Heart left ventricle (tissue), 16 donors: Measurements from ENCODE around the gene ZNF343. TPM values are rescaled to one million over a fixed set of nuclear protein-coding genes. Genes with fewer than 3 reads are reported as not detected.

Experiments
- ATAC-seq, 4 donors: fragments of 200-7000 bp; cut with Tn5 transposase; one replicate each; pipeline ENCODE4 v1.9.1; 2020 to 2022; ENCODE audit warnings: moderate library complexity in 4 of 4, mild to moderate bottlenecking in 3 of 4, moderate number of reproducible peaks in 1 of 4
- DNase-seq, 5 donors: peaks; one replicate each; pipeline ENCODE4 v3.0.0-alpha.2; 2020
- H3K27ac ChIP-seq, 12 donors: fragments of 200-600 bp; sonication (generic) in 4 of 12; one replicate each; pipeline versions ENCODE4 v1.5.0 to v1.8.0; 2016 to 2022; ENCODE audit warnings: mild to moderate bottlenecking in 2 of 12
- H3K27me3 ChIP-seq, 9 donors: fragments of 200-600 bp; sonication (generic) in 2 of 9; one replicate each; pipeline versions ENCODE4 v1.5.1 to v1.8.0; 2016 to 2022; ENCODE audit warnings: mild to moderate bottlenecking in 3 of 9
- H3K36me3 ChIP-seq, 9 donors: fragments of 200-600 bp; sonication (generic) in 2 of 9; one replicate each; pipeline versions ENCODE4 v1.5.0 to v1.8.0; 2018 to 2022; ENCODE audit warnings: mild to moderate bottlenecking in 2 of 9
- H3K4me1 ChIP-seq, 12 donors: fragments of 200-600 bp; sonication (generic) in 4 of 12; one replicate each; pipeline versions ENCODE4 v1.5.0 to v1.8.0; 2016 to 2022; ENCODE audit warnings: mild to moderate bottlenecking in 3 of 12
- H3K4me3 ChIP-seq, 12 donors: fragments of 200-600 bp; sonication (generic) in 4 of 12; one replicate each; pipeline versions ENCODE4 v1.5.0 to v1.8.0; 2017 to 2022; ENCODE audit warnings: mild to moderate bottlenecking in 9 of 12, moderate library complexity in 4 of 12
- H3K9me3 ChIP-seq, 12 donors: fragments of 200-600 bp; sonication (generic) in 4 of 12; one replicate each; pipeline versions ENCODE4 v1.5.0 to v1.8.0; 2016 to 2022; ENCODE audit warnings: mild to moderate bottlenecking in 1 of 12
- POLR2A ChIP-seq, 2 donors: fragments of 450-650 bp; IDR thresholded peaks; one replicate each; pipeline ENCODE4 v1.6.1; 2017; ENCODE audit warnings: antibody characterized with exemption in 2 of 2, mild to moderate bottlenecking in 2 of 2, moderate library complexity in 2 of 2
- WGBS, 4 donors: extraction: QIAGEN DNeasy Blood & Tissue Kit in 2 of 4; methylation state at CpG; one replicate each; pipeline versions ENCODE4 v1.1.5 to v1.1.7; 2013 to 2018; 5-methylcytosine and 5-hydroxymethylcytosine counted together
- intact Hi-C, 10 donors: fragments of 100-400 bp; cut with DNase I; formaldehyde crosslinking; loops; one replicate each; pipeline versions ENCODE4 v1.11.1 to v1.14.2; 2022
- polyA plus RNA-seq, 2 donors: library from polyadenylated mRNA; stranded (reverse); fragments of 200-250 nt; gene quantifications; one replicate each; pipeline ENCODE4 v1.2.3, GENCODE V29; 2013
- total RNA-seq, 9 donors: library from RNA; depleted of rRNA in 2 of 9; stranded (reverse); fragments of >200 nt in 2 of 9; fragmentation: NEBNext Ultra II Directional in 3 of 9; extraction: Animal tissue kit (Norgen Biotek cat#: 25700) in 3 of 9; gene quantifications; one replicate each; pipeline versions ENCODE4 v1.1.0 to v1.2.4, GENCODE V29; 2016 to 2023
- TF ChIP-seq, protein P1 (sequence below), 12 donors: fragments of 200-600 bp; sonication (generic) in 4 of 12; IDR thresholded peaks; one replicate each; pipeline versions ENCODE4 v1.5.0 to v1.8.0; 2018 to 2022; ENCODE audit warnings: antibody characterized with exemption in 12 of 12, mild to moderate bottlenecking in 5 of 12
- donor health status: ischemic (EF 13 %, LVEDD 7.1; RV severe dilation, severe dysfunction).
- donor health status: healthy with polysubstance abuse.
- donor health status: DM: no; HTN: yes; CAD: no.
- donor health status: DM: no; HTN: no; CAD: no.
- donor health status: ischemic (EF 25% LVEDD 6.9; RV normal size, moderate dysfunction).
- donor health status: ischemic (EF 25% LVEDD 5.7; RV mildly dilated, moderate dysfunction).
- donor health status: healthy.
- donor health status: DM: yes; HTN: yes; CAD: no.
- donor health status: ischemic (EF 35%, LVEDD 5.7; RV mildly dilated, moderate dysfunction).
- donor health status: nonischemic (EF 11% LVEDD 7.7; RV severe dilation, severe dysfunction).
- donor health status: DM: yes; HTN: yes; CAD: no.
- donor health status: PGD.
- donor health status: ischemic (EF 29% LVEDD 5.4; RV normal size, mild dysfunction).
- donor health status: nonischemic (EF 23%, LVEDD 6.1; RV moderate dilation, normal function).

The ZNF343 gene
- total and polyA plus RNA-seq, 11 donors = 2.6 to 8.6 (median 5.4) TPM

DNA sequence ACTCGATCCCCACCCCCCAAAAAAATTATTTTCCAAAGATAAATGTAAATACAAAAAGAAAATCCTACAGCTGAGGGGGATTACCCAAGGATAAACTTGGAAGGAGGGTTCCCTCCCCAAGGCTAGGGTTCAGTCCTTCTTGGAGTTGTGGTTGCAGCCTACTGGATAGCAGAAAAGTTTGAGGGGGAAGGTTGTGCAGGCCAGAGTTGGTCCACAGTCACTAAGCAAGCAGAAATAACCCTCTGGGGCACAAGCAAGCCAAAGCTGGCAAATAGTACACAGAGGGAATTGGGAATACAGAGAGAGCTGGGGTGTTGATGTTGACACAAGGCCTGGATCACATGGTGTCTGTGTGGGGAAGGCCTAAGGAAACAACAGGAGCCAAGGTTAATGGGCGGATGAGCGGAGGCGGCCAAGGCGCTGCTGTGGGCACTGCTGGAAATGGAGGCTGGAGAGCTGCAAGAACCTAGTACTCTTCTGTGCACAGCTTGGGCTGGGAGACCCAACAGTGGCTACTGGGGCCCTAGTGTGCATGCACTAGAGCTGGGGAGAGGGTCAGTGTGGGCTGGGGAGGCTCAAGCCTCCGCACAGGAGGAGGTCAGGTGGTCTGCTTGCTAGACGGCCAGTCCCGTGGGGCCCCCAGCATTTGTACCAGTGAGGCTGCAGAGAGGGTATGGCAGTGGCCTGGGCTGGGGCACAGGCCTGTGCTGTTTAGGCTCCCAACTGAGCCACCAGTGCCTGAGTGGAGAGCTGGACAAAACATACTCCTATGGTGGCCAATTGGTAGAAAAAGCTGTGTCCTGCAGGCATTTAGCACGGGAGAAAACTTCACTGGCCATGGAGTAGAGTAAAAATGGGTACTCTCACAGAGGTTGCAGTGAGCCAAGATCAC, 32.6 kb downstream of the ZNF343 start:
- Histone ChIP-seq H3K27me3 (no peaks in the 10 kb centered on the region), H3K27ac (no peak overlapping the region), H3K9me3 (peaks cover 0 to 7% (median 0%) of the 10 kb centered on the region in 12 donors), H3K4me1 (peaks cover 0 to 4% (median 0%) of the 10 kb centered on the region in 12 donors), H3K4me3 (no peak overlapping the region), H3K36me3 (peaks cover 0 to 10% (median 3%) of the 10 kb centered on the region in 9 donors)
- DNase-seq = no peak
- peak in 1 of 4 donors; percentile 49 for ATAC-seq
- TF ChIP-seq, protein P1, sequence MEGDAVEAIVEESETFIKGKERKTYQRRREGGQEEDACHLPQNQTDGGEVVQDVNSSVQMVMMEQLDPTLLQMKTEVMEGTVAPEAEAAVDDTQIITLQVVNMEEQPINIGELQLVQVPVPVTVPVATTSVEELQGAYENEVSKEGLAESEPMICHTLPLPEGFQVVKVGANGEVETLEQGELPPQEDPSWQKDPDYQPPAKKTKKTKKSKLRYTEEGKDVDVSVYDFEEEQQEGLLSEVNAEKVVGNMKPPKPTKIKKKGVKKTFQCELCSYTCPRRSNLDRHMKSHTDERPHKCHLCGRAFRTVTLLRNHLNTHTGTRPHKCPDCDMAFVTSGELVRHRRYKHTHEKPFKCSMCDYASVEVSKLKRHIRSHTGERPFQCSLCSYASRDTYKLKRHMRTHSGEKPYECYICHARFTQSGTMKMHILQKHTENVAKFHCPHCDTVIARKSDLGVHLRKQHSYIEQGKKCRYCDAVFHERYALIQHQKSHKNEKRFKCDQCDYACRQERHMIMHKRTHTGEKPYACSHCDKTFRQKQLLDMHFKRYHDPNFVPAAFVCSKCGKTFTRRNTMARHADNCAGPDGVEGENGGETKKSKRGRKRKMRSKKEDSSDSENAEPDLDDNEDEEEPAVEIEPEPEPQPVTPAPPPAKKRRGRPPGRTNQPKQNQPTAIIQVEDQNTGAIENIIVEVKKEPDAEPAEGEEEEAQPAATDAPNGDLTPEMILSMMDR (IDR thresholded peaks at IDR 0.05) = no peak
- no peak for TF ChIP-seq POLR2A (IDR thresholded peaks at IDR 0.05)
- intact Hi-C loops = no loop called here
- WGBS, 4 donors = 96 to 97% (median 96%) methylated on average over 6 to 9 of the region's 9 CpGs

DNA sequence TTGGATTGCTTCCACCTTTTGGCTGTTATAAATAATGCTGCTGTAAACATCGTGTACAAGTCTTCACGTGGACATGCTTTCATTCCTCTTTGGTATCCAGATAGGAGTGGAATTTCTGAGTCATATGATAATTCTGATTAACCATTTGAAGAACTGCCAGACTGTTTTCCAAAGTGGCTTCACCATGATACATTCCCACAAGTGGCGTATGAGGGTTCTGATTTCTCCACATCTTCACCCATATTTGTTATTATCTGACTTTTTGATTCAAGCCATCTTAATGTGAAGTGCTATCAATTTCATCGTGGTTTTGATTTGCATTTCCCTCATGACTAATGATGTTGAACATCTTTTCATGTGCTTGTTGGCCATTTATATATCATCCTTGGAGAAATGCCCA, 35.2 kb downstream of the ZNF343 start:
- intact Hi-C loops = loop anchor here in 2 of 10 donors (5.0 kb wide), 2 partner anchors 34 to 54 kb away; partner anchors contain the start of gene ZNF343 (in 2 of the 2)
- H3K36me3 ChIP-seq = peaks cover 0 to 5% (median 0%) of the 10 kb centered on the region in 9 donors
- H3K27me3 ChIP-seq = no peaks in the 10 kb centered on the region
- no peak for TF ChIP-seq POLR2A (IDR thresholded peaks at IDR 0.05)
- TF ChIP-seq, protein P1 (IDR thresholded peaks at IDR 0.05) = no peak
- WGBS, 4 donors = 29 to 46% (median 39%) methylated on average over 4 of the region's 4 CpGs
- ATAC-seq (no peak), DNase-seq (no peak)
- no peaks in the 10 kb centered on the region for H3K9me3 ChIP-seq
- H3K4me3 ChIP-seq = no peak overlapping the region
- H3K27ac ChIP-seq = no peak overlapping the region
- H3K4me1 ChIP-seq = peaks cover 0 to 20% (median 14%) of the 10 kb centered on the region in 12 donors

DNA sequence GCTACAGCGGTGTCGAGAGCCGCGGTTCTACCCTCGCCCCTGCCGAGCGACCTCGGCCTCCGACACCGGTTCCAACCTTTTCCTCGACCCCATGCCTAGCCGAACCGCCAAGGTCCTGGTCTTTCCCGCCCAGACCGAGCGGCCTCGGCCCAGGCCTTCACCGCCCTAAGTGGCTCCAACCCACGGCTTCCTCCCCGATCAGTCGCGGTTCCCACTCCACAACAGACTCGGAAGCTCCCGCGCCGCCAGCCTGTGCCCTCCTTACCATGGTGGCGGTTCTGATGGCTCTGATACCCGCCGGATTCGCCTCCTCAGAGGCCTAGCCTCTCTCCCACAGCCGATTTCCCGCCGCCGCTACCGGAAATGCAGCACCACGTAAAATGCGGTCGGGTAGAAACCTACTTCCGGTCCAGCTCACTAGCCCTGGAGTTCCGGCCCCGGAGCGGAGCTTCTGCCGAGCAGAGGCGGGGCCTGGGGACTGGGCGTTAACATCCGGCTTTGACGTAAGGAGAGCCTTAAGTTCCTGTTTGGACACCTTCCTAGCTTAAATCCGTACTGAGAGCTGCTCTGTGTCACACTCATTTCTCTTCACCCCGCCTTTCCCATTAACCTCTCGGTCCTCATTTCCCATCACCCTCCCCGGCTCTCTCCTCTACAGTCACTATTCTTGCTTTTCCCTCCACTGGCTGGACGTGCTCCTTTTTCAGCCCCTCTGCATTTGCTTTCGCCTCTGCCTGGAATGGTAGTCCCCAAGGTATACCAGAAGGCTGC, 38.1 kb downstream of the ZNF343 start, which contains the start of gene SNRPB:
Gene SNRPB, minus strand, starts transcription at position 367 of the 771 bp plus-strand sequence. Its CDS starts 99 bp downstream, at position 268.
- DNase-seq = peak; percentile 96 to 97 (median 97)
- WGBS, 4 donors = 1% methylated on average over 32 to 53 of the region's 53 CpGs
- Histone ChIP-seq H3K36me3 (peaks cover under 1 to 34% (median 23%) of the 10 kb centered on the region in 9 donors), H3K4me1 (peaks cover 0 to 35% (median 16%) of the 10 kb centered on the region in 12 donors), H3K27ac (peak within 1 kb of the TSS; percentile 65 to 95 (median 92)), H3K9me3 (no peaks in the 10 kb centered on the region), H3K4me3 (peak within 1 kb of the TSS; percentile 69 to 94 (median 76)), H3K27me3 (no peaks in the 10 kb centered on the region)
- intact Hi-C loops = loop anchor here in 5 of 10 donors (1.0 to 5.0 kb wide), 5 partner anchors 37 to 57 kb away; partner anchors contain the start of gene ZNF343 (in 4 of the 5)
- peak; percentile 98 to 99 (median 99) for ATAC-seq
- peak; percentile 81 to 97 for TF ChIP-seq POLR2A (IDR thresholded peaks at IDR 0.05)
- TF ChIP-seq, protein P1 (IDR thresholded peaks at IDR 0.05) = no peak
